Measurements from ENCODE around the gene RCC1. TPM values are rescaled to one million over a fixed set of nuclear protein-coding genes. Genes with fewer than 3 reads are reported as not detected.
"Not testable (repeated sequence)": the region's sequence is repeated elsewhere in the genome, so short reads cannot be mapped to it uniquely, and the experiment has no call there.

Gene RCC1
- total RNA-seq, 2 experiments from 2014 or later: 83.5 to 86.1 TPM

GRCh38 chr1:28514445-28514933, 8.6 kb downstream of the RCC1 start:
- H3K9me3 Mint-ChIP-seq; DNase-seq; H3K27me3 Mint-ChIP-seq; intact Hi-C loops (cut with micrococcal nuclease); CTCF ChIA-PET: not testable (repeated sequence)
- Mint-ChIP-seq H3K27ac (peak overlapping the region; percentile 60), H3K36me3 (peaks cover 49% of the 10 kb centered on the region), H3K4me3 (peak overlapping the region; percentile 37), H3K4me1 (ENCODE audit: low read depth) (peaks cover 55% of the 10 kb centered on the region)
- POLR2A ChIA-PET: interaction anchor here (0.6 to 9.7 kb wide), 6 partner anchors 7 to 269 kb away, joined by 3 to 180 read pairs (median 6); partner anchors contain the start of genes RCC1 and TAF12

DNA sequence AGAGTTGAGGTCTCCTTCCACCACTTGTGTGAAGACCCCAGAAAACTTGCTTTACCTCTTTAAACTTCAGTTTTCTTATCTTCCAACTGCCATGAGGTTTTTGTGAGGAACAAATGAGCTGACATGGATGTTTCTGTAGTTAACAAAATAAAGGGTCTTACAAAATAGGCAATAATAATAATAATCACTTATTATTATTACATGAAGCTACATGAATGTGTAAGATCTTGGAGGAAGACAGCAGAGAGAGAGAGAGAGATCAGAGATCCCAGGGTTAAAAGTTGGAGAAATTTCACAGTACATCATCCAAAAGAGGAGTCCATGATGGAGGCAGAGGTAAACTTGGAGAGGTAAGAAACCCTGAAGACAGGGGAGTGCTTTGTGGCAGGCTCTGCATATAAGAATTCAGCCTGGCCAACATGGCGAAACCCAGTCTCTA, 10.7 kb downstream of the RCC1 start:
- H3K9me3 Mint-ChIP-seq: no peaks in the 10 kb centered on the region
- DNase-seq: no peak
- peaks cover 45% of the 10 kb centered on the region for H3K4me1 Mint-ChIP-seq (ENCODE audit: low read depth)
- peaks cover 33% of the 10 kb centered on the region for H3K36me3 Mint-ChIP-seq
- no peak overlapping the region for H3K4me3 Mint-ChIP-seq
- H3K27ac Mint-ChIP-seq: peak overlapping the region; percentile 87
- no peaks in the 10 kb centered on the region for H3K27me3 Mint-ChIP-seq
- CTCF ChIA-PET: interaction anchor here (0.7 to 3.9 kb wide), 6 partner anchors 11 to 361 kb away, joined by 3 to 25 read pairs (median 10); partner anchors contain the start of genes RCC1 and TRNAU1AP
- intact Hi-C loops (cut with micrococcal nuclease): loop anchor here (5.0 kb wide), 1 partner anchor 361 kb away; no protein-coding TSS in a partner anchor
- POLR2A ChIA-PET: interaction anchor here (0.7 to 4.0 kb wide), 6 partner anchors 10 to 154 kb away, joined by 4 to 31 read pairs (median 6); partner anchors contain the start of genes RCC1 and RNU11

GRCh38 chr1:28517649-28517999, 11.8 kb downstream of the RCC1 start:
- DNase-seq: peak; percentile 31
- H3K9me3 Mint-ChIP-seq: no peaks in the 10 kb centered on the region
- POLR2A ChIA-PET: interaction anchor here (2.6 to 4.0 kb wide), 3 partner anchors 11 to 64 kb away, joined by 8 to 31 read pairs (median 26); partner anchors contain the start of genes RCC1 and TRNAU1AP
- no peaks in the 10 kb centered on the region for H3K27me3 Mint-ChIP-seq
- CTCF ChIA-PET: interaction anchor here (1.3 to 3.9 kb wide), 5 partner anchors 8 to 360 kb away, joined by 3 to 25 read pairs (median 14); partner anchors contain the start of gene TRNAU1AP
- peaks cover 43% of the 10 kb centered on the region for H3K4me1 Mint-ChIP-seq (ENCODE audit: low read depth)
- H3K27ac Mint-ChIP-seq: peak overlapping the region; percentile 87
- H3K36me3 Mint-ChIP-seq: peaks cover 22% of the 10 kb centered on the region
- intact Hi-C loops (cut with micrococcal nuclease): loop anchor here (5.0 kb wide), 1 partner anchor 360 kb away; no protein-coding TSS in a partner anchor
- peak overlapping the region; percentile 83 for H3K4me3 Mint-ChIP-seq

- ChIA-PET CTCF (interaction anchor here (1.0 to 3.9 kb wide), 8 partner anchors 9 to 359 kb away, joined by 3 to 25 read pairs (median 5); partner anchors contain the start of genes MED18, RCC1 and TRNAU1AP), POLR2A (interaction anchor here (0.6 to 3.1 kb wide), 5 partner anchors 10 to 359 kb away, joined by 3 to 26 read pairs (median 8); partner anchors contain the start of genes RCC1 and TRNAU1AP)
- Mint-ChIP-seq H3K36me3 (peaks cover 19% of the 10 kb centered on the region), H3K4me3 (peak overlapping the region; percentile 88), H3K4me1 (ENCODE audit: low read depth) (peaks cover 41% of the 10 kb centered on the region), H3K9me3 (no peaks in the 10 kb centered on the region), H3K27ac (peak overlapping the region; percentile 93), H3K27me3 (no peaks in the 10 kb centered on the region)
- DNase-seq: peak; percentile 93
- intact Hi-C loops (cut with micrococcal nuclease): loop anchor here (1.0 to 5.0 kb wide), 6 partner anchors 12 to 359 kb away; partner anchors contain the start of genes RCC1 and TAF12
These were observed 12.3 kb downstream of the RCC1 start for GRCh38 chr1:28518000-28518744.

DNA sequence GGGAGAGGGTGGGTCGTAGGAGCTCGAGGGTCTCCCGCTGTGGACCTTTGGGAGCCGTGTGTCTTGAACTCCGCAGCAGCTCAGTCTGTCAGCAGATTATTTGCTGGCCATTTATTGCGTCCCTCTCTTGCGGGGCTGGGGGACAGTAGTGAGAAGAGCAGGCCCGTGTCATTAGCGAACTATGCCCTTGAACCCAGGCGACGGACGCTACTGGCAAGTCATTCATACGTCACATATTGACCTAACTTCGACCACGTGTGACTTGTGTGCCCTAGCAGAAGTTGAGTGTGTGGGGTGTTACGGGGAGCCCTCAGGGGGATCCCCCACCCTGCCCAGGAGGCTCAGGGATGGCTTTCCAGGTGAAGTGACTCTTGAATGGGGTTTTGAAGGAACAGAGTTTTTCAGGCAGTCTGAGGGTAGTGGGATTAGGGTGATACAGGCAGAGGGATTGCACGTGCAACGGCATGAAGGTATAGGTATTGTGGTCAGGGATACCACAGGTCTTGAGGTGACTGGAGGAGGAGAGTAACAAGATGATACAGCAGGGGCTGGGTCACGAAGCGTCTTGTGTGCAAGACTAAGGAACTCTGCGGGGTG, 13.0 kb downstream of the RCC1 start:
- H3K27me3 Mint-ChIP-seq: no peaks in the 10 kb centered on the region
- ChIA-PET CTCF (interaction anchor here (1.0 to 3.9 kb wide), 7 partner anchors 10 to 359 kb away, joined by 3 to 25 read pairs (median 6); partner anchors contain the start of genes MED18, RCC1 and TRNAU1AP), POLR2A (interaction anchor here (0.6 to 3.1 kb wide), 5 partner anchors 11 to 358 kb away, joined by 3 to 26 read pairs (median 8); partner anchors contain the start of genes RCC1 and TRNAU1AP)
- H3K4me3 Mint-ChIP-seq: peak overlapping the region; percentile 88
- intact Hi-C loops (cut with micrococcal nuclease): loop anchor here (1.0 to 5.0 kb wide), 6 partner anchors 13 to 358 kb away; partner anchors contain the start of genes RCC1 and TAF12
- peaks cover 18% of the 10 kb centered on the region for H3K36me3 Mint-ChIP-seq
- peak overlapping the region; percentile 93 for H3K27ac Mint-ChIP-seq
- H3K4me1 Mint-ChIP-seq (ENCODE audit: low read depth): peaks cover 41% of the 10 kb centered on the region
- no peaks in the 10 kb centered on the region for H3K9me3 Mint-ChIP-seq
- peak; percentile 78 for DNase-seq

DNA sequence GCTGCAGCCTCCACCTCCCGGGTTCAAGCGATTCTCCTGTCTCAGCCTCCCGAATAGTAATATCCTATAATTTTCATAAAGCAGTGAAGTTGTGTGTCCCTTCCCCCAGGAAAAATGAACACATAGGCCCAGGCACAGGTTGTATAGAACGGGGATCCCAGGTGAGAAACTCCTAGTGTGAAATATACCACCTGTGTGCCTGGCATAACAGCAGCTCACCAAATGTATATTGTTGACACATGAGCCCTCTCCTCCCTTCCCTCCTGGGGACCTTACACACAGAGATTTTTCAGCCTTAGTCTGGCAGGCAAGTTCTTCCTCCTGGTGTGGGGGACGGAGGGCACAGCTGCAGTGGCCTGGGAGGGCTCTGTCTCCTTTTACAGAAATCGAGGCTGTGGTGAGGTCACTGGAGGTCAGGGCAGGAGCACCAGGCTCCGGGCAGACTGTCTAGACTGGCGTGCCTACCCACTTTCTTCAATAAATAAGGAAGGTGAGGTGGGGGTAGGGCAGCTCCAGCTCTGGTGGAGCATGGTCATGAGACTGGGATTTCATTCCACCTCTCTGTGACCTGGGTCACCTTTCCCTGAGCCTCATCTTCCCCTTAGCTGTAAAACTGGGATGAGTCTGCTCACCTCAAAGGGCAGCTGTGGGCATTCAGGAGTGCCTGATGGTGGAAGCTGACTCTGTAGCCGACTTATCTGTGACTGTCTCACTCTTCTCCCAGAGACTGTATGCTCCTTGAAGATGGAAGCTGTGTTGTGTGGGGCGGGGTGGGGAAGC, 14.3 kb downstream of the RCC1 start:
- ChIA-PET CTCF (interaction anchor here (0.6 to 0.9 kb wide), 2 partner anchors 246 to 357 kb away, joined by 3 read pairs; no protein-coding TSS in a partner anchor), POLR2A (interaction anchor here (0.5 to 2.6 kb wide), 2 partner anchors 33 to 55 kb away, joined by 6 to 8 read pairs; partner anchors contain the start of gene TRNAU1AP)
- no peak for DNase-seq
- Mint-ChIP-seq H3K36me3 (peaks cover 21% of the 10 kb centered on the region), H3K27me3 (no peaks in the 10 kb centered on the region), H3K9me3 (no peaks in the 10 kb centered on the region), H3K27ac (no peak overlapping the region), H3K4me1 (ENCODE audit: low read depth) (peaks cover 36% of the 10 kb centered on the region), H3K4me3 (no peak overlapping the region)
- intact Hi-C loops (cut with micrococcal nuclease): loop anchor here (2.0 to 5.0 kb wide), 3 partner anchors 83 to 357 kb away; partner anchors contain the start of gene TAF12

DNA sequence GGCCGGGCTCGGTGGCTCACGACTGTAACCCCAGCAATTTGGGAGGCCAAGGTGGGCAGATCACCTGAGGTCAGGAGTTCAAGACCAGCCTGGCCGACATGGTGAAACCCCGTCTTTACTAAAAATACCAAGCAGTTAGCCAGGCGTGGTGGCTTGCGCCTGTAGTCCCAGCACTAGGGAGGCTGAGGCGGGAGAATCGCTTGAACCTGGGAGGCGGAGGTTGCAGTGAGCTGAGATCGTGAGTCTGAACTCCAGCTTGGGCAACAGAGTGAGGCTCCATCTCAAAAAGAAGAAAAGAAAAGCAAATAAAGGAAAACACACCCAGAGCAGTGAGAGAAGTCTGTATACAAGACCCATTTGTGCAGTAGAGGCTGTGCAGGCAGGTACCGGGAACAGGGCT, 15.0 kb downstream of the RCC1 start:
- H3K27me3 Mint-ChIP-seq; H3K9me3 Mint-ChIP-seq; POLR2A ChIA-PET; H3K4me3 Mint-ChIP-seq; DNase-seq; H3K27ac Mint-ChIP-seq; intact Hi-C loops (cut with micrococcal nuclease): not testable (repeated sequence)
- Mint-ChIP-seq H3K4me1 (ENCODE audit: low read depth) (peaks cover 36% of the 10 kb centered on the region), H3K36me3 (peaks cover 21% of the 10 kb centered on the region)
- CTCF ChIA-PET: interaction anchor here (0.9 kb wide), 1 partner anchor 356 kb away, joined by 3 read pairs; no protein-coding TSS in a partner anchor

DNA sequence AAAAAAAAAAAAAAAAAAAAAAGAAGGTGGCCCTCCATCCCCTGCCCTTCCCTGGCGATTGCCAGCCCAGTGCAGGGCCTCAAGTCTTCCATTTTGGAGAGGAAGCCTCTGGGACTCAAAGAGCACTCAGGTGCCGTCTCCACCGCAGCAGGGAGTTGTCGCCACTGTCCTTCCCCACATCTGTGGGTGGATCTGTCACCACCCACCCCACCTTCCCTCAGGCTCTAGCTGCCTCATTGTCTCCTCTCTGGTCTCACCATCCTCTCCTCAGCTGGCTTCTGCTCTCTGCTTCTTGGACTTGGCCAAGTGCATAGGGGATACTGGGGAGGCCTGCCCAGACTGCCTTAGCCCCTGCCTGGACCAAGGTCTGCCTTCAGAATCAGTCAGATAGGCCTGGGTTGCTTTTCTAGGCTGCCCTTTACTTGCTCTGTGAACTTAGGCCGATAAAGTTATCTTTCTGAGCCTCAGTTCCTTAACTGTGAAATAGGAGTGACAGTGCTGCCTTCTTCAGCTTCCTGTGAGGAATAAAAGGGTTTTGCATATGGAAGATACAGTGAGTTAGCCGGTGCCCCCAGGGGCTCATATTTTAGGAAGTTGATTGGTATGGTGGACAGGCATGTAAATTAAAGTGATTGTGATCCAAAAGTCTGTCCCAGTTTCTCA, 15.8 kb downstream of the RCC1 start:
- ChIA-PET CTCF (interaction anchor here (0.9 kb wide), 1 partner anchor 82 kb away, joined by 3 read pairs; no protein-coding TSS in a partner anchor), POLR2A (interaction anchor here (1.3 kb wide), 1 partner anchor 14 kb away, joined by 3 read pairs; no protein-coding TSS in a partner anchor)
- Mint-ChIP-seq H3K4me3 (no peak overlapping the region), H3K27ac (no peak overlapping the region), H3K4me1 (ENCODE audit: low read depth) (peaks cover 33% of the 10 kb centered on the region), H3K36me3 (peaks cover 21% of the 10 kb centered on the region), H3K9me3 (no peaks in the 10 kb centered on the region), H3K27me3 (no peaks in the 10 kb centered on the region)
- intact Hi-C loops (cut with micrococcal nuclease): no loop called here
- DNase-seq: no peak

DNA sequence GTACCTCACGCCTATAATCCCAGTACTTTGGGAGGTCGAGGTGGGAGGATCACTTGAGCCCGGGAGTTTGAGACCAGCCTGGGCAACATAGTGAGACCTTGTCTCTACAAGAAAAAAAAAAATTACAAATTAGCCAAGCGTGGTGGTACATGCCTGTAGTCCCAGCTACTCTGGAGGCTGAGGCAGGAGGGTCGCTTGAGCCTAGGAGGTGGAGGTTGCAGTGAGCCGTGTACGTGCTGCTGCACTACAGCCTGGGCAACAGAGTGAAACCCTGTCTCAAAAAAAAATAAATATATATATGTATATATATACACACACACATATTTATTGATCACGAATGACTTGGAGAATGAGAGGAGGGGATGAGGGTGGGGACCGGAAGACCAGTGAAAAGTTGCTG, 16.7 kb downstream of the RCC1 start:
- intact Hi-C loops (cut with micrococcal nuclease); H3K27me3 Mint-ChIP-seq; H3K9me3 Mint-ChIP-seq; H3K4me3 Mint-ChIP-seq; DNase-seq; H3K27ac Mint-ChIP-seq: not testable (repeated sequence)
- CTCF ChIA-PET: interaction anchor here (0.8 to 0.9 kb wide), 2 partner anchors 81 to 273 kb away, joined by 3 read pairs; no protein-coding TSS in a partner anchor
- H3K36me3 Mint-ChIP-seq: peaks cover 21% of the 10 kb centered on the region
- POLR2A ChIA-PET: interaction anchor here (1.3 kb wide), 1 partner anchor 15 kb away, joined by 3 read pairs; no protein-coding TSS in a partner anchor
- H3K4me1 Mint-ChIP-seq (ENCODE audit: low read depth): peaks cover 24% of the 10 kb centered on the region

DNA sequence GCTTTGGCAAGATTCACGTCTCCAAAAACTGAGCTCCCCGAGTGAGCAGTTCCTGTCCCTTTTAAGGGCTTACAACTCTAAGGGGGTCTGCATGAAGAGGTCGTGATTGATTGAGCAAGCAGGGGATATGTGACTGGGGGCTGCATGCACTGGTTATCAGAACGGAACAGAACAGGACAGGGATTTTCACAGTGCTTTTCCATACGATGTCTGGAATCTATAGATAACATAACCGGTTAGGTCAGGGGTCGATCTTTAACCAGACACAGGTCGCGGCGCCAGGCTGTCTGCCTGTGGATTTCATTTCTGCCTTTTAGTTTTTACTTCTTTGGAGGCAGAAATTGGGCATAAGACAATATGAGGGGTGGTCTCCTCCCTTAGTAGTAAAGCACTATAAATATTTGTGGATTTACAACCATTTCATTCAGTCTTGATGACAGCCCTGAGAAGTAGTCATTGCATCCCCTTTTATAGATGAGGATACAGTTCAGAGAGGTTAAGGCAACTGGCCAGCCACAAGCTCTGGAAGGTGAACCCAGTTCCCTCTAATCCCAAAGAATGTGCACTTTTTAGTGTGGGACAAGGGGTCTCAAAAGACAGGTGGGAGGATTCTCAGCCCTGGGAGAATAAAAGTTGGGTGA, 19.3 kb downstream of the RCC1 start:
- H3K9me3 Mint-ChIP-seq; H3K4me3 Mint-ChIP-seq; H3K27me3 Mint-ChIP-seq; H3K27ac Mint-ChIP-seq; DNase-seq; intact Hi-C loops (cut with micrococcal nuclease); H3K4me1 Mint-ChIP-seq (ENCODE audit: low read depth): not testable (repeated sequence)
- ChIA-PET POLR2A (interaction anchor here (1.0 kb wide), 1 partner anchor 56 kb away, joined by 3 read pairs; no protein-coding TSS in a partner anchor), CTCF (interaction anchor here (1.0 kb wide), 1 partner anchor 352 kb away, joined by 3 read pairs; no protein-coding TSS in a partner anchor)
- H3K36me3 Mint-ChIP-seq: peaks cover 17% of the 10 kb centered on the region
